GM23338 (cell line): Measurements from ENCODE around the gene NUP42. TPM values are rescaled to one million over a fixed set of nuclear protein-coding genes. Genes with fewer than 3 reads are reported as not detected.
A peak's percentile ranks its signal among the peaks of the same experiment; 100 is the strongest.

Source experiments
- ATAC-seq: fragments of 200-7000 bp; cut with Tn5 transposase; 3 replicates; pipeline ENCODE4 v1.9.1; 2020
- DNase-seq: peaks from one replicate; pipeline ENCODE4 v3.0.0-alpha.2; 2015; ENCODE audit warnings: low spot score
- H2AFZ ChIP-seq: fragments of 200-600 bp; sonication (generic); 2 replicates; pipeline ENCODE4 v1.8.0; 2016; ENCODE audit warnings: antibody characterized with exemption, mild to moderate bottlenecking, moderate library complexity
- H3F3A ChIP-seq: fragments of 200-600 bp; sonication (generic); replicated peaks from 2 replicates; pipeline ENCODE4 v1.8.0; 2017; ENCODE audit warnings: antibody characterized with exemption, mixed run types, low read depth
- H3K27ac ChIP-seq: fragments of 200-600 bp; sonication (generic); 2 replicates; pipeline ENCODE4 v1.6.1; 2016; ENCODE audit warnings: low read depth
- H3K27me3 ChIP-seq: fragments of 200-600 bp; sonication (generic); 2 replicates; pipeline ENCODE4 v1.8.0; 2016; ENCODE audit warnings: mild to moderate bottlenecking, mixed run types, moderate library complexity; ENCODE audit not compliant: insufficient read depth
- H3K36me3 ChIP-seq: fragments of 200-600 bp; sonication (generic); 2 replicates; pipeline ENCODE4 v1.8.0; 2016; ENCODE audit warnings: mild to moderate bottlenecking; ENCODE audit not compliant: insufficient read depth
- H3K4me1 ChIP-seq: fragments of 200-600 bp; sonication (generic); 2 replicates; pipeline ENCODE4 v1.8.0; 2016; ENCODE audit warnings: mild to moderate bottlenecking, moderate library complexity; ENCODE audit not compliant: insufficient read depth
- H3K4me2 ChIP-seq: fragments of 200-600 bp; sonication (generic); 2 replicates; pipeline ENCODE4 v1.7.1; 2017; ENCODE audit warnings: mixed run types
- H3K4me3 ChIP-seq: fragments of 200-600 bp; sonication (generic); 2 replicates; pipeline ENCODE4 v1.6.1; 2016; ENCODE audit warnings: mixed run types
- H3K79me2 ChIP-seq: fragments of 200-600 bp; sonication (generic); replicated peaks from 2 replicates; pipeline ENCODE4 v1.8.0; 2017; ENCODE audit warnings: mild to moderate bottlenecking; ENCODE audit not compliant: insufficient read depth
- H3K9me2 ChIP-seq: fragments of 200-600 bp; sonication (generic); 2 replicates; pipeline ENCODE4 v1.8.0; 2017; ENCODE audit not compliant: insufficient read depth
- H4K20me1 ChIP-seq: fragments of 200-600 bp; sonication (generic); replicated peaks from 2 replicates; pipeline ENCODE4 v1.8.0; 2017; ENCODE audit warnings: mild to moderate bottlenecking; ENCODE audit not compliant: insufficient read depth
- H3K27ac Mint-ChIP-seq: 2 replicates; pipeline ENCODE4 v1.8.0; 2020; ENCODE audit warnings: inconsistent platforms, mild to moderate bottlenecking, moderate library complexity, mixed read lengths
- H3K27me3 Mint-ChIP-seq: 3 replicates; pipeline ENCODE4 v1.8.0; 2022; ENCODE audit warnings: low read depth, mild to moderate bottlenecking, moderate library complexity, mixed read lengths, inconsistent platforms; ENCODE audit not compliant: insufficient read depth, poor library complexity
- H3K36me3 Mint-ChIP-seq: 3 replicates; pipeline ENCODE4 v1.8.0; 2021; ENCODE audit warnings: low read depth, mild to moderate bottlenecking, inconsistent platforms, moderate library complexity, mixed read lengths
- H3K4me1 Mint-ChIP-seq: 3 replicates; pipeline ENCODE4 v1.8.0; 2020; ENCODE audit warnings: mild to moderate bottlenecking, inconsistent platforms, mixed read lengths
- H3K4me3 Mint-ChIP-seq: 3 replicates; pipeline ENCODE4 v1.8.0; 2021; ENCODE audit warnings: moderate library complexity, mild to moderate bottlenecking, inconsistent platforms, mixed read lengths
- H3K9me3 Mint-ChIP-seq: 3 replicates; pipeline ENCODE4 v1.8.0; 2020; ENCODE audit warnings: moderate library complexity, mild to moderate bottlenecking, inconsistent platforms, mixed read lengths
- CREB1 ChIP-seq: fragments of 250-450 bp; sonication (Bioruptor Pico); IDR thresholded peaks from 2 replicates; pipeline ENCODE4 v1.5.0; 2020; ENCODE audit warnings: low read depth, mild to moderate bottlenecking, moderate library complexity
- CTCF ChIP-seq, 2 experiments: fragments of 200-600 bp in 1 of 2; sonication (generic) in 1 of 2; conservative IDR thresholded peaks; 2 replicates each; pipeline versions ENCODE4 v1.5.1 to v1.6.1; 2016 to 2017; ENCODE audit warnings: antibody characterized with exemption in 2 of 2, low read depth in 2 of 2, mild to moderate bottlenecking in 2 of 2, moderate library complexity in 1 of 2
- EZH2phosphoT487 ChIP-seq: fragments of 200-600 bp; sonication (generic); IDR thresholded peaks from one replicate; pipeline ENCODE4 v1.8.1; 2018; ENCODE audit warnings: antibody characterized with exemption; ENCODE audit not compliant: unreplicated experiment
- JUNB ChIP-seq: IDR thresholded peaks from one replicate; pipeline ENCODE4 v1.6.1; 2016; ENCODE audit warnings: antibody characterized with exemption; ENCODE audit not compliant: unreplicated experiment
- NANOG ChIP-seq: IDR thresholded peaks from 2 replicates; pipeline ENCODE4 v1.6.1; 2016; ENCODE audit warnings: antibody characterized with exemption, borderline replicate concordance
- ZNF331 ChIP-seq: fragments of 250-450 bp; sonication (Bioruptor Pico); IDR thresholded peaks from 2 replicates; pipeline ENCODE4 v1.5.0; 2020; ENCODE audit warnings: low read depth, mild to moderate bottlenecking, moderate library complexity
- polyA plus RNA-seq: library from polyadenylated mRNA; unstranded; fragments of >200 nt; fragmentation: Nextera tagmentation; extraction: Ambion mirVana; gene quantifications from 2 replicates; pipeline ENCODE4 v1.2.1, GENCODE V29; 2016
- total RNA-seq: library from RNA; depleted of rRNA; stranded (reverse); fragments of >200 nt; shearing (Covaris generic); gene quantifications from 2 replicates; pipeline ENCODE4 v1.2.3, GENCODE V29; 2014
- TF ChIP-seq, protein P1 (sequence below): fragments of 250-450 bp; sonication (Bioruptor Pico); IDR thresholded peaks from 2 replicates; pipeline ENCODE4 v1.5.0; 2020; ENCODE audit warnings: mild to moderate bottlenecking, moderate library complexity

The NUP42 gene
- total and polyA plus RNA-seq, 2 experiments from 2014 or later: 39.1 to 42.7 TPM

- H3K4me3 ChIP-seq: no peak overlapping the region
These were observed 3.0 kb downstream of the NUP42 start for GRCh38 chr7:23184709-23185359.

DNA sequence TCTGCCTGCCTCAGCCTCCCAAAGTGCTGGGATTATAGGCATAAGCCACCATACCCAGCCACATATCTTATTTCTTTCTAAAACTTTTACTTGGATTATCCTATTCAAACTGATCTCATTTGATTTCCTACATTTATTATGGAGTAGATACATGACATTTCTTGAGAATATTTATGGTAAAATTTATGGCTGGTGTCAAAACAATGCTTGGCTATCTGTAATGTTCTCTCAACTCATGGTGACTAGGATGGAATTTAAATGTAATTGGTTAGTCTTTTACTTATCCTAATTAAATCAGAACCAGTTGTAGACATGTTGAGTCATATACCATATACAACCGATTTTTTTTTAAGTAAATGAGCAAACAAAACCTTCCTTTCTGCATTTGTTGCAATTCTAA lies 4.1 kb downstream of the NUP42 start:
- no peak for DNase-seq
- ATAC-seq: no peak
- no peaks in the 10 kb centered on the region for H3K27me3 ChIP-seq
- peaks cover 36% of the 10 kb centered on the region for H3K36me3 ChIP-seq
- H3F3A ChIP-seq: 0 out of 2 replicates have a peak, but pooled peaks cover 1% of the 10 kb centered on the region
- no peak overlapping the region for H2AFZ ChIP-seq
- peaks cover 7% of the 10 kb centered on the region for H3K4me1 ChIP-seq
- no peaks in the 10 kb centered on the region for H3K9me2 ChIP-seq
- H3K36me3 Mint-ChIP-seq: peaks cover 51% of the 10 kb centered on the region
- H3K27ac Mint-ChIP-seq: no peak overlapping the region
- H3K27me3 Mint-ChIP-seq: peaks cover 6% of the 10 kb centered on the region
- peaks cover 12% of the 10 kb centered on the region for H3K4me1 Mint-ChIP-seq
- peaks cover 48% of the 10 kb centered on the region for H3K79me2 ChIP-seq
- no peak overlapping the region for H3K4me2 ChIP-seq
- 0 out of 2 replicates have a peak, but pooled peaks cover 7% of the 10 kb centered on the region for H4K20me1 ChIP-seq
- H3K27ac ChIP-seq: no peak overlapping the region
- no peak overlapping the region for H3K4me3 Mint-ChIP-seq
- H3K4me3 ChIP-seq: no peak overlapping the region
- no peaks in the 10 kb centered on the region; the same call in 2 of the 3 replicates for H3K9me3 Mint-ChIP-seq
- no peak for TF ChIP-seq CTCF (conservative IDR thresholded peaks at IDR 0.05; ENCODE audit: low read depth in 2 of 2)
- TF ChIP-seq JUNB: no peak
- TF ChIP-seq NANOG: no peak
- TF ChIP-seq CREB1 (CRISPR knock-in tag): no peak
- TF ChIP-seq EZH2phosphoT487: no peak
- no peak for TF ChIP-seq ZNF331
- TF ChIP-seq, protein P1, sequence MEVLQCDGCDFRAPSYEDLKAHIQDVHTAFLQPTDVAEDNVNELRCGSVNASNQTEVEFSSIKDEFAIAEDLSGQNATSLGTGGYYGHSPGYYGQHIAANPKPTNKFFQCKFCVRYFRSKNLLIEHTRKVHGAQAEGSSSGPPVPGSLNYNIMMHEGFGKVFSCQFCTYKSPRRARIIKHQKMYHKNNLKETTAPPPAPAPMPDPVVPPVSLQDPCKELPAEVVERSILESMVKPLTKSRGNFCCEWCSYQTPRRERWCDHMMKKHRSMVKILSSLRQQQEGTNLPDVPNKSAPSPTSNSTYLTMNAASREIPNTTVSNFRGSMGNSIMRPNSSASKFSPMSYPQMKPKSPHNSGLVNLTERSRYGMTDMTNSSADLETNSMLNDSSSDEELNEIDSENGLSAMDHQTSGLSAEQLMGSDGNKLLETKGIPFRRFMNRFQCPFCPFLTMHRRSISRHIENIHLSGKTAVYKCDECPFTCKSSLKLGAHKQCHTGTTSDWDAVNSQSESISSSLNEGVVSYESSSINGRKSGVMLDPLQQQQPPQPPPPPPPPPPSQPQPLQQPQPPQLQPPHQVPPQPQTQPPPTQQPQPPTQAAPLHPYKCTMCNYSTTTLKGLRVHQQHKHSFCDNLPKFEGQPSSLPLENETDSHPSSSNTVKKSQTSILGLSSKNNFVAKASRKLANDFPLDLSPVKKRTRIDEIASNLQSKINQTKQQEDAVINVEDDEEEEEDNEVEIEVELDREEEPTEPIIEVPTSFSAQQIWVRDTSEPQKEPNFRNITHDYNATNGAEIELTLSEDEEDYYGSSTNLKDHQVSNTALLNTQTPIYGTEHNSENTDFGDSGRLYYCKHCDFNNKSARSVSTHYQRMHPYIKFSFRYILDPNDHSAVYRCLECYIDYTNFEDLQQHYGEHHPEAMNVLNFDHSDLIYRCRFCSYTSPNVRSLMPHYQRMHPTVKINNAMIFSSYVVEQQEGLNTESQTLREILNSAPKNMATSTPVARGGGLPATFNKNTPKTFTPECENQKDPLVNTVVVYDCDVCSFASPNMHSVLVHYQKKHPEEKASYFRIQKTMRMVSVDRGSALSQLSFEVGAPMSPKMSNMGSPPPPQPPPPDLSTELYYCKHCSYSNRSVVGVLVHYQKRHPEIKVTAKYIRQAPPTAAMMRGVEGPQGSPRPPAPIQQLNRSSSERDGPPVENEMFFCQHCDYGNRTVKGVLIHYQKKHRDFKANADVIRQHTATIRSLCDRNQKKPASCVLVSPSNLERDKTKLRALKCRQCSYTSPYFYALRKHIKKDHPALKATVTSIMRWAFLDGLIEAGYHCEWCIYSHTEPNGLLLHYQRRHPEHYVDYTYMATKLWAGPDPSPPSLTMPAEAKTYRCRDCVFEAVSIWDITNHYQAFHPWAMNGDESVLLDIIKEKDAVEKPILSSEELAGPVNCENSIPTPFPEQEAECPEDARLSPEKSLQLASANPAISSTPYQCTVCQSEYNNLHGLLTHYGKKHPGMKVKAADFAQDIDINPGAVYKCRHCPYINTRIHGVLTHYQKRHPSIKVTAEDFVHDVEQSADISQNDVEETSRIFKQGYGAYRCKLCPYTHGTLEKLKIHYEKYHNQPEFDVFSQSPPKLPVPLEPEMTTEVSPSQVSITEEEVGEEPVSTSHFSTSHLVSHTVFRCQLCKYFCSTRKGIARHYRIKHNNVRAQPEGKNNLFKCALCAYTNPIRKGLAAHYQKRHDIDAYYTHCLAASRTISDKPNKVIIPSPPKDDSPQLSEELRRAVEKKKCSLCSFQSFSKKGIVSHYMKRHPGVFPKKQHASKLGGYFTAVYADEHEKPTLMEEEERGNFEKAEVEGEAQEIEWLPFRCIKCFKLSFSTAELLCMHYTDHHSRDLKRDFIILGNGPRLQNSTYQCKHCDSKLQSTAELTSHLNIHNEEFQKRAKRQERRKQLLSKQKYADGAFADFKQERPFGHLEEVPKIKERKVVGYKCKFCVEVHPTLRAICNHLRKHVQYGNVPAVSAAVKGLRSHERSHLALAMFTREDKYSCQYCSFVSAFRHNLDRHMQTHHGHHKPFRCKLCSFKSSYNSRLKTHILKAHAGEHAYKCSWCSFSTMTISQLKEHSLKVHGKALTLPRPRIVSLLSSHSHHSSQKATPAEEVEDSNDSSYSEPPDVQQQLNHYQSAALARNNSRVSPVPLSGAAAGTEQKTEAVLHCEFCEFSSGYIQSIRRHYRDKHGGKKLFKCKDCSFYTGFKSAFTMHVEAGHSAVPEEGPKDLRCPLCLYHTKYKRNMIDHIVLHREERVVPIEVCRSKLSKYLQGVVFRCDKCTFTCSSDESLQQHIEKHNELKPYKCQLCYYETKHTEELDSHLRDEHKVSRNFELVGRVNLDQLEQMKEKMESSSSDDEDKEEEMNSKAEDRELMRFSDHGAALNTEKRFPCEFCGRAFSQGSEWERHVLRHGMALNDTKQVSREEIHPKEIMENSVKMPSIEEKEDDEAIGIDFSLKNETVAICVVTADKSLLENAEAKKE (CRISPR knock-in tag): no peak

More at GRCh38 chr7:23184709-23185359, 3.0 kb downstream of the NUP42 start:
- no peak for ATAC-seq
- H3K4me1 ChIP-seq: peaks cover 7% of the 10 kb centered on the region
- H4K20me1 ChIP-seq: 0 out of 2 replicates have a peak, but pooled peaks cover 4% of the 10 kb centered on the region
- no peak overlapping the region for H3K27ac ChIP-seq
- Mint-ChIP-seq H3K4me1 (peaks cover 15% of the 10 kb centered on the region), H3K9me3 (no peaks in the 10 kb centered on the region; the same call in 2 of the 3 replicates), H3K27ac (no peak overlapping the region), H3K27me3 (peaks cover 6% of the 10 kb centered on the region), H3K4me3 (no peak overlapping the region), H3K36me3 (peaks cover 43% of the 10 kb centered on the region)
- peak; percentile 43 to 62 for TF ChIP-seq CTCF (conservative IDR thresholded peaks at IDR 0.05; ENCODE audit: low read depth in 2 of 2)
- TF ChIP-seq ZNF331: no peak
- H3F3A ChIP-seq: 0 out of 2 replicates have a peak, but pooled peaks cover 6% of the 10 kb centered on the region
- DNase-seq: peak; percentile 29
- H3K79me2 ChIP-seq: peaks cover 48% of the 10 kb centered on the region
- no peaks in the 10 kb centered on the region for H3K27me3 ChIP-seq
- H3K9me2 ChIP-seq: no peaks in the 10 kb centered on the region
- H2AFZ ChIP-seq: no peak overlapping the region
- peaks cover 34% of the 10 kb centered on the region for H3K36me3 ChIP-seq
- no peak overlapping the region for H3K4me2 ChIP-seq
